T-helper 9 cell (primary cell): ENCODE measurements around the gene GALNT18.

ENCODE experiments used
- DNase-seq: peaks from one replicate; pipeline ENCODE4 v3.0.0-alpha.2; 2020

The GALNT18 gene

GRCh38 chr11:11260903-11261302 lies 360.9 kb downstream of the GALNT18 start:
- no peak for DNase-seq

- no peak for DNase-seq
Observed at GRCh38 chr11:11253995-11254394, 367.8 kb downstream of the GALNT18 start.

GRCh38 chr11:11253497-11253896 lies 368.3 kb downstream of the GALNT18 start:
- DNase-seq = no peak

- no peak for DNase-seq
Observed at GRCh38 chr11:11252403-11252802, 369.4 kb downstream of the GALNT18 start.

GRCh38 chr11:11251394-11251970 lies 370.3 kb downstream of the GALNT18 start:
- DNase-seq = no peak

DNA sequence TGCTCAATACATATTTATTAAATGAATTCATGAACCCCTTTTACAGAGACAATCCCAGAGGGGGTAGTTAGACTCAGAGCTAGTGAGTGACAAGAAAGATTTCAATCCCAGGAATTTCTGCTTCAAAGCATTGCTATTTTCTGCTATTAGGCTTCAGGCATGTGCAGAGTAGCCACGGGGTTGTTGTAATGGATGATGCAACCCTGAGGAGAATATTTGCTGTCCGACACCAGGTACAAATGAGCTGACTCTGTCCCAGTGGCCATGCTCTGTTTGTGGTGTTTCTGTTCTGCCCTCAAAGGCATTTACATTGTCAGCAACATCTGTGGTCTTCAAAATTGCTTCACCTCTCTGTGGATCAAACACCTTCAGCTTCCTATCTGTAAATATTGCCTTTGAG lies 371.3 kb downstream of the GALNT18 start:
- no peak for DNase-seq

- DNase-seq = no peak
Observed at GRCh38 chr11:11247576-11247975, 374.2 kb downstream of the GALNT18 start.

DNA sequence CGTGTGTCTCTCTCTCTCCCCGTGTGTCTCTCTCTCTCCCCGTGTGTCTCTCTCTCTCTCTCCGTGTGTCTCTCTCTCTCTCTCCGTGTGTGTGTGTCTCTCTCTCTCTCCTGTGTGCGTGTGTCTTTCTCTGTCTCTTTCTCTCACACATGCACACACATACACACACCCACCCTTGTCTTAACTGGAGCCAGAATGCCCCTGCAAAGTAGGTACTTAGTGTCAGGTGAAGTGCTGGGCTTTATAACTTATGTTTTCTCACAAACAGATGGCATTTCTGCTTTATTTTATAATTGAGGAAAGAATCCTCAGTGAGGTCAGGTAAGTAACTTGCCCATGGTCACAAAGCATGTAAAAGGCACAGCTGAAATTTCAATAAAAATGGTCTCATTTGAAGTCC lies 374.7 kb downstream of the GALNT18 start:
- DNase-seq = no peak

DNA sequence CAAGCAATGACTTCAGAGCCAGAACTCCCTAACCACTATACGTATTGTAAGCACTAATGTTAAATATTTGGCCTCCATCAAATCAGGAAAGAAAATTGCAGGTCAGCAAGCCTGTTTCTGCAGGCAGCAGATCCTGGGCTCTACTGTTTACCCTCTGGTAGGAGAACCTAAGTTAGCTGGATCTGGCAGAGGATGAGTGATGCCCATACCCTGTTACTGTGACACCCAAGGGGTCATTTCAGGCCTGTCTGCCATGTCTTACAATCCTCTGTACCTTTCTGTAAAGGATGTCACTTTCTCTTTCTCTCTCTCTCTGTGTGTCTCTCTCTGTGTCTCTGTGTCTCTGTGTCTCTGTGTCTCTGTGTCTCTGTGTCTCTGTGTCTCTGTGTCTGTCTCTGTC lies 375.6 kb downstream of the GALNT18 start:
- DNase-seq = no peak

DNA sequence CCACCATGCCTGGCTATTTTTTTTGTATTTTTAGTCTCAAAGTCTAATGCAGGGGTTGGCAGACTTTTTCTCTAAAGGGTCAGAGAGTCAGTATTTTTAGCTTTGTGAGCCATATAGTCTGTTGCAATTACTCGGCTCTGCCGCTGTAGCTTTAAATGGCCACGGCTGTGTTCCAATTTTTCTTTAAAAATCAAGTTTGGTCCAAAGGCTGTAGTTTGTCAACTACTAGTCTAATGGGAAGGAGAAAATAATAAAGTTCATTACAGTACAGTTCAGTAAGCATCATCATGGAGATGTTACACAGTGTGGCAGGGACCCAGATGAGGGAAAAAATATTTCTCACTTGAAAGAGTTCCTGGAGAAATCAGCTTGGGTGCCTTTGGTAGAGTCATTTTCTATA lies 376.4 kb downstream of the GALNT18 start:
- DNase-seq = no peak

GRCh38 chr11:11244470-11245080 lies 377.2 kb downstream of the GALNT18 start:
- DNase-seq = no peak

- DNase-seq = peak; percentile 23
Observed at GRCh38 chr11:11243590-11244469, 378.0 kb downstream of the GALNT18 start.

DNA sequence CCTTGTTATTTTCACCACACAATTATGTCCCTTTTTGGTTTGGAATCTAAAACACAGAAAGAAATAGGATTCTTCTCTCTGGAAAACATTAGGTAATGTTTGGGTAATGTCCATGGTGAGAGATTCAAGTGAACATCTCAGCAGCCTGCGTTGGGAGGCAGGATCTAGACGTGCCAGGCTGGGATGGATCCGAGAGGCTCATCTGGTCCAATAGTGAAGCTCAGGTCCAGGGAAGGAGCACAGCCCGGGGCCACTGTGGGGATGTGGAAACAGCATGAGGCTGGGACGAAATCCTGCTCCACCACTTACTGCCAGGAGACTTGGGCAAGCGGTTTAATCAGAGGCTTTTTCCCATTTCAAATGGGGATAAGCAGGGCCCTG lies 378.6 kb downstream of the GALNT18 start:
- no peak for DNase-seq

DNA sequence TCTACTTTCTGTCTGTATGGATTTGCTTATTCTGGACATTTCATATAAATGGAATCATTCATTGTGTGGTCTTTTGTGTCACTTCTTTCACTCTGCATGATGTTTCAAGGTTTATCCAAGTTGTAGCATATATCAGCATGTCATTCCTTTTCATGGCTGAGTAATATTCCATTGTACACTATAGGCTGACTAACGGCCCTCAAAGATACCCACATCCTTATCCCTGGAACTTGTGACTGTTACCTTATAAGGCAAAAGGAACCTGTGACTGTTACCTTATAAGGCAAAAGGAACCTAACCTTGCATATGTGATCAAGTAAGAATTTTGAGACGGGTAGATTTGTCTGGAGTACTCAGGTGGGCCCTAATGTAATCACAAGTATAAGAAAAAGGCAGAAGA lies 380.5 kb downstream of the GALNT18 start:
- DNase-seq = no peak

DNA sequence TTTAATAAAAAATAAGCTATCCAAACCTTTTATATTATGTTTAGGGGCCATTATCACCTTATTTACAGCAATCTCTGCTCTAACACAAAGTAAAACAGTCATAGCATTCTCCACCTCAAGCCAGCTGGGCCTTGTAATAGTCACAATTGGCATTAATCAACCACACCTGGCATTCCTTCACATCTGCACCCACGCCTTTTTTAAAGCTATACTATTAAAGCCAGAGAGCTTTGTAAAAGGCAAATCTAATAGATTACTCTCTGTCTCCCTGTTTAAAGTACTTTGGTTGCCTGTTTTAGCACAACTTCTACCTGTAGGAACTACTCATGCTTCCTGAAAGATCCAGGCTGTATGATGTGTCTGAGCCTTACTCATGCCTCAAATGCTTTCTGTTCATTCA lies 381.8 kb downstream of the GALNT18 start:
- no peak for DNase-seq

GRCh38 chr11:11237070-11237832 lies 384.6 kb downstream of the GALNT18 start:
- no peak for DNase-seq

DNA sequence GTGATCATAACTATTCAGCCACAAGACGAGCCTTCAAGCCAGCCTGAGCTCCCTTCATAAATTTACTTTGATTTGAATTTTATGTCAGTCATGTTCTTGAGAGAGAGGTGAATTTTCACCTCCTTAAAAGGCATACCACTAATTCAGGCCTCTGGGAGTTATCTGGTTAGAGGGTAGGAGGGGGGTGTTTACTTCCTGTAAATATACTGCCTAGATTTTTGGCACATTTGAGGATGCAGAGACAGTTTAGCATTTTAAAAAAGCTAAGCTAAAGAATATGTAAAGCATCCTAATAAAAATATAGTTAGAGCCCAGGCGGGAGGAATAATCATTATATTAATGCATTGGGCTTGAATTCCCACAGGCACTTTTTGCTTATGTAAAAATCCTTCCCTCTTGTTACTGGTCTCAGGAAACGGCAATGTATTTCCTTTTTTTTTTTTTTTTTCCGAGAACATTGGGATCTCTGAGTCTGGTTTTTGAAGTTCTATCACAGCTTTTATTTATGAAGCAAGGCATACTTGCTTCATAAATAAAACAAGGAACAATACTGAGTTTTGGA lies 385.2 kb downstream of the GALNT18 start:
- DNase-seq = no peak

GRCh38 chr11:11231763-11232162 lies 390.0 kb downstream of the GALNT18 start:
- no peak for DNase-seq

DNA sequence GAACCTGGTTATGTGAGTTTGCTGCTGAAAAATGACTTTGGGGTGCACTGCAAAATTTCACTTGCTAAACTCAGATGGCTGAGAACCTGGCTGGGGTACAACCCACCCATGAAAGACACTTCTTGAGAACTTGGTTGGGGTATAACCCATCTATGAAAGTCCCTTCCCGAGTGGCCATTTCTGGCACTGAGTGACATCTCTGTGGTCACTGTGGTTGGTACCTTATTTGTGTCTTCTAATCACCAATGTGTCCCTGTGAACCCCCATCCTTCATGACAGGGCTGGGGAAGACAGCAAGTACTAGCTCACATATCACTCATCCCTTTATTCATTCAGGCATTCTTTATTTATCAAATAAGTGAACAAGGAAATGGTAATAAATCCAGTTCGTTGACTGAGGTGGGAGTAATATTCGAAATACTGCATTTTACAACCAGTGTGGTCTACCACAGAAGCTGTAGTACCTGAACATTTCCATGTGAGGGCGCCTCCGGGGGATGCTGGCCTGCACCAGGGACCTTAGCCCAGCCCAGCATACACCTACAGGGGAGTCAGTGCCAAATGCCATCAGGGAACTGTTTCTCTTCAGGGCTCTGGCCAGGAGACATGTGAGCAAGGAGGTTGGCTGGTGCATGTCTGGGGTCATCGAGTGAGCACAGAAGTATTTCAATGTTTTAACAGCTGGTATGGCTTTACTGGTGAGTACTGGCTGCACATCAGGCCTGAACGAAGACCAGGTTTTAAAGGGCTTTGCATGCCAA lies 390.8 kb downstream of the GALNT18 start:
- DNase-seq = peak; percentile 4

GRCh38 chr11:11230087-11230486 lies 391.7 kb downstream of the GALNT18 start:
- DNase-seq = no peak

- DNase-seq = no peak
Observed at GRCh38 chr11:11229647-11230046, 392.2 kb downstream of the GALNT18 start.
